GM21723 (cell line): ENCODE measurements around the gene FKRP.
A peak's percentile ranks its signal among the peaks of the same experiment; 100 is the strongest.
"Not testable (repeated sequence)": the region's sequence is repeated elsewhere in the genome, so short reads cannot be mapped to it uniquely, and the experiment has no call there.

Source experiments
- ATAC-seq: cut with Tn5 transposase; IDR thresholded peaks from one replicate; pipeline ENCODE4 v1.9.1; 2021; ENCODE audit warnings: mild to moderate bottlenecking, moderate library complexity; ENCODE audit not compliant: unreplicated experiment

Gene FKRP, protein sequence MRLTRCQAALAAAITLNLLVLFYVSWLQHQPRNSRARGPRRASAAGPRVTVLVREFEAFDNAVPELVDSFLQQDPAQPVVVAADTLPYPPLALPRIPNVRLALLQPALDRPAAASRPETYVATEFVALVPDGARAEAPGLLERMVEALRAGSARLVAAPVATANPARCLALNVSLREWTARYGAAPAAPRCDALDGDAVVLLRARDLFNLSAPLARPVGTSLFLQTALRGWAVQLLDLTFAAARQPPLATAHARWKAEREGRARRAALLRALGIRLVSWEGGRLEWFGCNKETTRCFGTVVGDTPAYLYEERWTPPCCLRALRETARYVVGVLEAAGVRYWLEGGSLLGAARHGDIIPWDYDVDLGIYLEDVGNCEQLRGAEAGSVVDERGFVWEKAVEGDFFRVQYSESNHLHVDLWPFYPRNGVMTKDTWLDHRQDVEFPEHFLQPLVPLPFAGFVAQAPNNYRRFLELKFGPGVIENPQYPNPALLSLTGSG

GRCh38 chr19:46745521-46746280, at the start of gene FKRP:
FKRP (plus strand) TSS chr19:46746057; CDS start chr19:46755451, 9,394 bp downstream.
- ATAC-seq = peak; percentile 41

GRCh38 chr19:46696866-46697203, 49.0 kb upstream of the FKRP start:
- no peak for ATAC-seq

GRCh38 chr19:46697204-46697960, 48.5 kb upstream of the FKRP start:
- no peak for ATAC-seq

DNA sequence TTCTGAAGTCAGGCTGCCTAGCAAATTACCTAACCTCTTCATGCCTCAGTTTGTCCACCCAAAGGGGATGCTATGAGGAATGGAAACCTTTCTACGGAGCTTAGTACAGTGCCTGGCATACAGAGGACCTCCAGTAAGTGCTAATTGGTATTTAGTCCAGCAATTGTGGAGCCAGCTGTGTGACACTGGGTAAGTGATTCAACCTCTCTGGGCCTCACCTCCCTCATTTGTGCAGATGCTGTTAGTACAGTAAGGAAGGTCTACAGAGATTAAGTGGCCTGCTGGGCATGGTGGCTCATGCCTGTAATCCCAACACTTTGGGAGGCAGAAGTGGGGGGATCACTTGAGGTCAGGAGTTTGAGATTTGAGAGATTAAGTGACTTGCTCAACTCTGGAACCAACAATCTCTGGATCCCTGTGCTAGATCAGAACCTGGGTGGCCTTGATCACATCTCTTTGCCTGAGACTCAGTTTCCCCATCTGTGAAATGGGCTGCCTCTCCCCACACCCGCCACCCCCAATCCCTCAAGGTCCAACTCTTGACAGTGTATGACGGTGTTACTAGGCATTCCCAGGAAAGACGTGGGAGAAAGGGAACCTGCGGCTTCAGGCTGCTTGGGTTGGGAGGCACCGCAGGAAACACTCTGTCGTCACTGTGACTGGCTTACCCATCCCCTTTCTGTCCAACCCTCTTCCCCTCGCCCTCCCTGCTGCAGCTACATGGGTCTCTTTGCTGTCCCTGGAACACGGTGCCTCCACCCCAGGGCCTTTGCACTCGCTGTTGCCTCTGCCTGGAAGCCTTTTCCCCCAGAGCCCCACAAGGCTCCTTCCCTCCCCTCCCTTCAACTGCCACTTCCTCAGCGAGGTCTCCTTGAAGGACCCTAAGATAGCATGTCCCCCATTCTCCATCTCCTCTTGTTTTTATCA, 47.2 kb upstream of the FKRP start:
- no peak for ATAC-seq

GRCh38 chr19:46700704-46701103, 45.2 kb upstream of the FKRP start:
- ATAC-seq = no peak

GRCh38 chr19:46704379-46705076, 41.3 kb upstream of the FKRP start:
- ATAC-seq = no peak

GRCh38 chr19:46710687-46711086, 35.2 kb upstream of the FKRP start:
- ATAC-seq = no peak

DNA sequence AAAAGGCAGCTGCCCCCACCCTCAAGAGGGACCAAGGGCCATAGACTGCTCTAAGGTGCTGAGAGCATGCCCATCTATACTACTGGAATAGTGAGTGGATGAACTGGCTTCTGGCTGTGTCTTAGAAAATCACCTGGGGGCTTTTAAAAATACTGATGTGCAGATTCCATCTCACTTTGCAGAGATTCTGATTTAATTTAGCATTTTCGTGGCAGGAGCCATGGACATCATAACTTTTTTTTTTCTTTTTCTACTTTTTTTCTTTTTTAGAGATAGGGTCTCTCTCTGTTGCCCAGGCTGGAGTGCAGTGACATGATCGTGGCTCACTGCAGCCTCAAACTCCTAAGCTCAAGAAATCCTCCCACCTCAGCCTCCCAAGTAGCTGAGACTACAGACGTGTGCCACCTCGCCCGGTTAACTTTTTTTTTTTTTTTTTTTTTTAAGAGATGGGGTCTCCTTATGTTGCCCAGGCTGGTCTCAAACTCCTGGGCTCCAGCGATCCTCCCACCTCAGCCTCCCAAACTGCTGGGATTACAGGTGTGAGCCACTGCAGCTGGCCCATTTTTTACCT, 33.0 kb upstream of the FKRP start:
- not testable (repeated sequence) for ATAC-seq

GRCh38 chr19:46713781-46714443, 31.9 kb upstream of the FKRP start:
- ATAC-seq = no peak

GRCh38 chr19:46714444-46715106, 31.3 kb upstream of the FKRP start:
- no peak for ATAC-seq

DNA sequence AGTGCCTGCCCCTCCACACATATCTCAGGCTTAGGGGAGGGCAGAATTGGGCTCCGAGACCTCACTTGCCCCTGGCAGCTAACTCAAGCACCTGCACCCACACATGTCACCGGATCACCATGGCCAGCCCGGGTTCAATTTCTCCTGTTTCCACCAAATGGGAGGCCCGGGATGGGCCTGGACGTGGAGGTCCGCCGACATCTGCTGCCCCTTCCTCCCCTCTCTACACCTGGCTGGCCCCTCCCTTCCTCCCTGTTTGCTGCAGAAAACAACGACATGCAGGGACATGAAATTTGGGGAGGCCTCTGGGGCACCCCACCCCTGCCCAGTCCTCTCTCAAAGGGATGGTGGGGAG, 30.3 kb upstream of the FKRP start:
- no peak for ATAC-seq

DNA sequence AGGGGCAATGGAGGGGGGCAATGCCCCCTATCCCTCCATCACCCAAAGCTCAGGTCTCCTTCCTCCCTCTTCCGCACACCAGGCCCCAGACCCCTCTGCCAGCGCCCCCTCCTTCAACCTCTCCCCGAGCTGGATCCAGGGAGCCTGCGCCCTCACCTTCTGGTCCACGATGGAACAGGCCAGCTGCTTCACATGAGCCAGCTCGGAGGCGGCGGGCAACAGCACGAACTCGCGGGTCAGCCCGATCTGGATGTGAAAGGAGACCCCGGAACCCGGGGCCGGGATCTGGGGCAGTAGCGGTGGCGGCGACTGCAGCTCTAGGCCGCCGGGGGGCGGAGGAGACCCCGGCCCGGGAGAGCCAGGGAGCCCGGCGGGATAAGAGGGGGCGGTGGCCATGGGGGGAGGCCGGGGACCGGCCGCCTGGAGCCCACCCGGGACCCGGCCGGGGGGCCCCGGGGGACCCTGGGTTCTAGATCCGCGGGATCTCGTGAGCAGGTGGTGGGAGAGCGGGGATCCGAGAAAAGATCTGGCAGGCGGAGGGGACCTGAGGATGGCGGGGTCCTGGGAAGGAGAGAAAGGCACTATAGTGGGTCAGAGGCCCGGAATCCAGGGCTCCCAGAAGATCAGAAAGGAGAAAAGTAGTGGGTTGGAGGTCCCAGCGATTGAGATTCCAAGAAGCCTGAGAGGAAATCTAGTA, 29.7 kb upstream of the FKRP start:
- no peak for ATAC-seq

GRCh38 chr19:46716672-46717033, 29.2 kb upstream of the FKRP start:
- no peak for ATAC-seq

GRCh38 chr19:46717034-46717715, 28.7 kb upstream of the FKRP start, which contains the start of gene PRKD2:
PRKD2 (minus strand) TSS chr19:46717114; CDS start chr19:46716370, 744 bp downstream.
- peak; percentile 39 for ATAC-seq

- no peak for ATAC-seq
Measured at GRCh38 chr19:46717716-46718143, 28.1 kb upstream of the FKRP start.

DNA sequence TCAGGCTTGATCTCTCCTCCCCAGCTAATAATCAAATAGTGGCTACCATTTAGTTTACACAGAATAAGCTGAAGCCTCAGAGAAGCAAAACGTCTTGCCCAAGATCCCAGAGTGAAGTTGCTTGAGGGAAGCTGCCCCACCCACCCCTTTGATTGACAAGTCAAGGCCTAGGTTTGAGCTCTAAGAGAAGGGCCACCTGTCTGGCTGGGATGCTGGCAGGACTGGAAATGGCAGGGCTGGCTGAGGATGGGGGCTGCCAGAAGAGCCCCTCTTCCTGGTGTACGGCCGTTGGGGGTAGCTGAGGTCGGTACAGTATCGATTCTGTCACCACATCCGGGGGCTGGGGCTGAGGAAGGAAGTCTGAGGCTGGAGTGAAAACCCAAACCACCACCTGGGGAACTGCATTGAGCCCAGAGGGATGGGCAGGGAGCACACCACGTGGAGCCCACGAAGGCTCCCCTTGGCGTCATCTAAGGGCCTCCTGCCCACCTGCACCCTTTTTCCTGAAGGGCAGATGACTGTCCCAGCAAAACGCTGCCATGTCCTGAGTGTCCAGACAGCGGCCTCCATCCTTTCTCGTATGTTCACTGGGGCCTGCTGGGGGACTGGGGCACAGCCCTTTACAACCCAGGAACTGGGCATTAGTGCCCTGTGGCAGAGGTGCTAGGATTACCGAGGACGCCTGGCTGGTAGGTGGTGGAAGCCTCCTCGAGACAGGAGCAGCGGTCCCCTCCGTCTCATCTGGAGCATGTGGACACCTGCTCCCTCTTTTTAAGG, 27.5 kb upstream of the FKRP start:
- no peak for ATAC-seq
